SK-N-SH treated with all-trans-retinoic acid at 6 μM for 48 hours (cell line): Measurements from ENCODE around the gene FSHB.

Experiments
- ATAC-seq: fragments of 200-7000 bp; cut with Tn5 transposase; 3 replicates; pipeline ENCODE4 v1.9.1; 2020; ENCODE audit warnings: mild to moderate bottlenecking, moderate library complexity
- ARNTL ChIP-seq: fragments of 450-650 bp; formaldehyde crosslinking; IDR thresholded peaks from 2 replicates; pipeline ENCODE4 v1.5.0; 2020; ENCODE audit warnings: low read depth, mild to moderate bottlenecking, moderate library complexity, borderline replicate concordance
- BACH2 ChIP-seq: fragments of 250-450 bp; sonication (Bioruptor Pico); IDR thresholded peaks from 2 replicates; pipeline ENCODE4 v1.9.0; 2021; ENCODE audit warnings: mild to moderate bottlenecking, borderline replicate concordance
- CSDC2 ChIP-seq: fragments of 250-450 bp; sonication (Bioruptor Pico); IDR thresholded peaks from 2 replicates; pipeline ENCODE4 v1.5.0; 2020; ENCODE audit warnings: mild to moderate bottlenecking, moderate library complexity
- ESRRG ChIP-seq: fragments of 250-450 bp; sonication (Bioruptor Pico); IDR thresholded peaks from 2 replicates; pipeline ENCODE4 v1.6.1; 2021; ENCODE audit warnings: mild to moderate bottlenecking
- ISL1 ChIP-seq: fragments of 250-450 bp; sonication (Bioruptor Pico); IDR thresholded peaks from 2 replicates; pipeline ENCODE4 v2.1.2; 2022; ENCODE audit warnings: mild to moderate bottlenecking, moderate library complexity
- OSR1 ChIP-seq: fragments of 250-450 bp; sonication (Bioruptor Pico); IDR thresholded peaks from 2 replicates; pipeline ENCODE4 v1.8.0; 2022; ENCODE audit warnings: moderate library complexity, mild to moderate bottlenecking, inconsistent platforms
- PPARA ChIP-seq: fragments of 250-450 bp; sonication (Bioruptor Pico); IDR thresholded peaks from 2 replicates; pipeline ENCODE4 v1.5.0; 2020; ENCODE audit warnings: mild to moderate bottlenecking, borderline replicate concordance
- RARB ChIP-seq: fragments of 250-450 bp; sonication (Bioruptor Pico); IDR thresholded peaks from 2 replicates; pipeline ENCODE4 v1.8.0; 2021; ENCODE audit warnings: mild to moderate bottlenecking, moderate library complexity
- SNAI2 ChIP-seq: fragments of 250-450 bp; sonication (Bioruptor Pico); IDR thresholded peaks from 2 replicates; pipeline ENCODE4 v1.5.0; 2020; ENCODE audit warnings: mild to moderate bottlenecking, moderate library complexity
- TCF4 ChIP-seq: fragments of 250-450 bp; sonication (Bioruptor Pico); IDR thresholded peaks from 2 replicates; pipeline ENCODE4 v1.8.0; 2021; ENCODE audit warnings: mild to moderate bottlenecking, moderate library complexity, borderline replicate concordance
- TOX ChIP-seq: fragments of 250-450 bp; sonication (Bioruptor Pico); IDR thresholded peaks from 2 replicates; pipeline ENCODE4 v1.8.0; 2021; ENCODE audit warnings: mild to moderate bottlenecking, moderate library complexity, borderline replicate concordance
- ZC3H10 ChIP-seq: fragments of 250-450 bp; sonication (Bioruptor Pico); IDR thresholded peaks from 2 replicates; pipeline ENCODE4 v1.5.1; 2021; ENCODE audit warnings: mild to moderate bottlenecking, moderate library complexity
- ZFP3 ChIP-seq: fragments of 250-450 bp; sonication (Bioruptor Pico); IDR thresholded peaks from 2 replicates; pipeline ENCODE4 v1.5.0; 2020; ENCODE audit warnings: mild to moderate bottlenecking, moderate library complexity
- ZNF565 ChIP-seq: fragments of 450-650 bp; formaldehyde crosslinking; conservative IDR thresholded peaks from 2 replicates; pipeline ENCODE4 v1.5.0; 2020; ENCODE audit warnings: low read depth, mild to moderate bottlenecking, moderate library complexity
- ZNF70 ChIP-seq: fragments of 450-650 bp; formaldehyde crosslinking; IDR thresholded peaks from 2 replicates; pipeline ENCODE4 v1.5.0; 2020; ENCODE audit warnings: mild to moderate bottlenecking, moderate library complexity
- TF ChIP-seq, protein P1 (sequence below): fragments of 250-450 bp; sonication (Bioruptor Pico); IDR thresholded peaks from 2 replicates; pipeline ENCODE4 v1.8.0; 2021; ENCODE audit warnings: low read depth, mild to moderate bottlenecking, moderate library complexity, borderline replicate concordance
- TF ChIP-seq, protein P2 (sequence below): fragments of 250-450 bp; sonication (Bioruptor Pico); IDR thresholded peaks from 2 replicates; pipeline ENCODE4 v1.5.1; 2021; ENCODE audit warnings: mild to moderate bottlenecking, moderate library complexity
- TF ChIP-seq, protein P3 (sequence below): fragments of 250-450 bp; sonication (Bioruptor Pico); IDR thresholded peaks from 2 replicates; pipeline ENCODE4 v1.5.0; 2020; ENCODE audit warnings: mild to moderate bottlenecking, moderate library complexity
- TF ChIP-seq, protein P4 (sequence below): fragments of 250-450 bp; sonication (Bioruptor Pico); IDR thresholded peaks from 2 replicates; pipeline ENCODE4 v1.5.1; 2020; ENCODE audit warnings: low read depth, mild to moderate bottlenecking, moderate library complexity
- TF ChIP-seq, protein P5 (sequence below): fragments of 250-450 bp; sonication (Bioruptor Pico); IDR thresholded peaks from 2 replicates; pipeline ENCODE4 v1.8.0; 2020; ENCODE audit warnings: mild to moderate bottlenecking, moderate library complexity, borderline replicate concordance

Gene FSHB

DNA sequence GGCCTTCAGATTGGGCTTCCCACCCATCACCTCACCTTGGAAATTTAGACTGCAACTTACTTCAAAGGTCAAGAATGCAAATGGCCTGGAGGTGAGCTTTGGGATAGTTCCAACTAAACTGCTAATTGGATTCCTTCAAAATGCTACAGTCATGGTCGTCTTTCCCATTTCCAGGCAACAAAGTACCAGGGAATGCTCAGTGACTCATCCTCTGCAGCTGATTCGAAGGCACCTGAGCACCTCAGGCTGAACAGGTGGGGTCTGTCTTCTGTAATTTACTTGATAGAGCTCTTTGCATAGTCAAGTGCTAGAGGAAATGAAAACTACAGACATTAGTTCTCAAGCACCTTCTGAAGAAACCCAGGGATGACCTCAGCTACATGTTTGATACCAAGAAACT is 20.5 kb upstream of the FSHB start:
- ATAC-seq = no peak
- TF ChIP-seq TOX = no peak
- TF ChIP-seq OSR1 = no peak

DNA sequence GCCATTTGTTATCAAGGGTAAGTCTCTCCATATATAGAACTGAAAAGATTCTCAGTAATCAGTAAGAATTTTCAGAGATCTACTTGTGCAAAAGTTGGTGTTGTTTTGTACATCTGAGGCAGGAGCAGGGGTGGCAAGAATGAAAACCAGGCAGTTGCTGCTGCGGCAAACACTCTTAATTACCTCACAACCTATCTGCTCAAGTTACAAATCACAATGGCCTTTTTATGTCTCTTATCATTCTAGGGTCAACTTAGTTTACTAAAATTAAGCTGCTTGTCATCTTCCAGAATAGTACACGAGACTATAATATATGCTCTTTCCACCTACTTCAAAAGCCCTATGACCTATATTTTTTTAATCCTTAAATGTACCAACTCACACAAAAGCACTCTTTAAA is 14.3 kb upstream of the FSHB start:
- ATAC-seq = no peak
- TF ChIP-seq ARNTL = no peak
- TF ChIP-seq, protein P1, sequence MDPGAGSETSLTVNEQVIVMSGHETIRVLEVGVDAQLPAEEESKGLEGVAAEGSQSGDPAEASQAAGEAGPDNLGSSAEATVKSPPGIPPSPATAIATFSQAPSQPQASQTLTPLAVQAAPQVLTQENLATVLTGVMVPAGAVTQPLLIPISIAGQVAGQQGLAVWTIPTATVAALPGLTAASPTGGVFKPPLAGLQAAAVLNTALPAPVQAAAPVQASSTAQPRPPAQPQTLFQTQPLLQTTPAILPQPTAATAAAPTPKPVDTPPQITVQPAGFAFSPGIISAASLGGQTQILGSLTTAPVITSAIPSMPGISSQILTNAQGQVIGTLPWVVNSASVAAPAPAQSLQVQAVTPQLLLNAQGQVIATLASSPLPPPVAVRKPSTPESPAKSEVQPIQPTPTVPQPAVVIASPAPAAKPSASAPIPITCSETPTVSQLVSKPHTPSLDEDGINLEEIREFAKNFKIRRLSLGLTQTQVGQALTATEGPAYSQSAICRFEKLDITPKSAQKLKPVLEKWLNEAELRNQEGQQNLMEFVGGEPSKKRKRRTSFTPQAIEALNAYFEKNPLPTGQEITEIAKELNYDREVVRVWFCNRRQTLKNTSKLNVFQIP (CRISPR knock-in tag) = no peak
- no peak for TF ChIP-seq RARB (CRISPR knock-in tag)
- TF ChIP-seq, protein P2, sequence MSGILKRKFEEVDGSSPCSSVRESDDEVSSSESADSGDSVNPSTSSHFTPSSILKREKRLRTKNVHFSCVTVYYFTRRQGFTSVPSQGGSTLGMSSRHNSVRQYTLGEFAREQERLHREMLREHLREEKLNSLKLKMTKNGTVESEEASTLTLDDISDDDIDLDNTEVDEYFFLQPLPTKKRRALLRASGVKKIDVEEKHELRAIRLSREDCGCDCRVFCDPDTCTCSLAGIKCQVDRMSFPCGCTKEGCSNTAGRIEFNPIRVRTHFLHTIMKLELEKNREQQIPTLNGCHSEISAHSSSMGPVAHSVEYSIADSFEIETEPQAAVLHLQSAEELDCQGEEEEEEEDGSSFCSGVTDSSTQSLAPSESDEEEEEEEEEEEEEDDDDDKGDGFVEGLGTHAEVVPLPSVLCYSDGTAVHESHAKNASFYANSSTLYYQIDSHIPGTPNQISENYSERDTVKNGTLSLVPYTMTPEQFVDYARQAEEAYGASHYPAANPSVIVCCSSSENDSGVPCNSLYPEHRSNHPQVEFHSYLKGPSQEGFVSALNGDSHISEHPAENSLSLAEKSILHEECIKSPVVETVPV (CRISPR knock-in tag) = no peak
- TF ChIP-seq, protein P3, sequence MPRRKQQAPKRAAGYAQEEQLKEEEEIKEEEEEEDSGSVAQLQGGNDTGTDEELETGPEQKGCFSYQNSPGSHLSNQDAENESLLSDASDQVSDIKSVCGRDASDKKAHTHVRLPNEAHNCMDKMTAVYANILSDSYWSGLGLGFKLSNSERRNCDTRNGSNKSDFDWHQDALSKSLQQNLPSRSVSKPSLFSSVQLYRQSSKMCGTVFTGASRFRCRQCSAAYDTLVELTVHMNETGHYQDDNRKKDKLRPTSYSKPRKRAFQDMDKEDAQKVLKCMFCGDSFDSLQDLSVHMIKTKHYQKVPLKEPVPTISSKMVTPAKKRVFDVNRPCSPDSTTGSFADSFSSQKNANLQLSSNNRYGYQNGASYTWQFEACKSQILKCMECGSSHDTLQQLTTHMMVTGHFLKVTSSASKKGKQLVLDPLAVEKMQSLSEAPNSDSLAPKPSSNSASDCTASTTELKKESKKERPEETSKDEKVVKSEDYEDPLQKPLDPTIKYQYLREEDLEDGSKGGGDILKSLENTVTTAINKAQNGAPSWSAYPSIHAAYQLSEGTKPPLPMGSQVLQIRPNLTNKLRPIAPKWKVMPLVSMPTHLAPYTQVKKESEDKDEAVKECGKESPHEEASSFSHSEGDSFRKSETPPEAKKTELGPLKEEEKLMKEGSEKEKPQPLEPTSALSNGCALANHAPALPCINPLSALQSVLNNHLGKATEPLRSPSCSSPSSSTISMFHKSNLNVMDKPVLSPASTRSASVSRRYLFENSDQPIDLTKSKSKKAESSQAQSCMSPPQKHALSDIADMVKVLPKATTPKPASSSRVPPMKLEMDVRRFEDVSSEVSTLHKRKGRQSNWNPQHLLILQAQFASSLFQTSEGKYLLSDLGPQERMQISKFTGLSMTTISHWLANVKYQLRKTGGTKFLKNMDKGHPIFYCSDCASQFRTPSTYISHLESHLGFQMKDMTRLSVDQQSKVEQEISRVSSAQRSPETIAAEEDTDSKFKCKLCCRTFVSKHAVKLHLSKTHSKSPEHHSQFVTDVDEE (CRISPR knock-in tag) = no peak
- no peak for TF ChIP-seq TOX
- no peak for TF ChIP-seq TCF4 (CRISPR knock-in tag)
- no peak for TF ChIP-seq CSDC2
- TF ChIP-seq ZNF565 (CRISPR knock-in tag) = no peak
- no peak for TF ChIP-seq ZC3H10 (CRISPR knock-in tag)
- no peak for TF ChIP-seq OSR1
- TF ChIP-seq BACH2 = no peak
- TF ChIP-seq, protein P4, sequence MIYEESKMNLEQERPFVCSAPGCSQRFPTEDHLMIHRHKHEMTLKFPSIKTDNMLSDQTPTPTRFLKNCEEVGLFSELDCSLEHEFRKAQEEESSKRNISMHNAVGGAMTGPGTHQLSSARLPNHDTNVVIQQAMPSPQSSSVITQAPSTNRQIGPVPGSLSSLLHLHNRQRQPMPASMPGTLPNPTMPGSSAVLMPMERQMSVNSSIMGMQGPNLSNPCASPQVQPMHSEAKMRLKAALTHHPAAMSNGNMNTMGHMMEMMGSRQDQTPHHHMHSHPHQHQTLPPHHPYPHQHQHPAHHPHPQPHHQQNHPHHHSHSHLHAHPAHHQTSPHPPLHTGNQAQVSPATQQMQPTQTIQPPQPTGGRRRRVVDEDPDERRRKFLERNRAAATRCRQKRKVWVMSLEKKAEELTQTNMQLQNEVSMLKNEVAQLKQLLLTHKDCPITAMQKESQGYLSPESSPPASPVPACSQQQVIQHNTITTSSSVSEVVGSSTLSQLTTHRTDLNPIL (CRISPR knock-in tag) = no peak
- TF ChIP-seq ZFP3 = no peak

DNA sequence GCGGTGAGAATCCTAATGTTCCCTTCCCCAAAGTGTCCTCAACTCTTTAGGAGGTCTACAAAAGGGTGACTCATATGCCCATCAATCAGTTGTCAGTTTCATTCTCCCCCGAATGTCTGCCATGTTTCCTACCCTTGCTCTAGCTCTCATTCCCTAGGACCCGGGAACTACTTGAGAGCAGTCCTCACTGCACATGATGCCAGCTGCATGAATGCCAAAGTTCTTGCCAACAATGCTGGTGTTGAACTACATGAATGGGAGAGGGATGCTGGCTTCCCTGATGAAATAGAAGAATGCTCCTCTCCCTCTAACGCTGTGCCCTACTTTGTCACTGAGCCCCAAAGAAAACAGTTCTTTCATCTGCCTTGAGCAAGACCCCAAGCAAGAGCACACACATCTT is 12.5 kb upstream of the FSHB start:
- TF ChIP-seq, protein P4 (CRISPR knock-in tag) = no peak
- no peak for TF ChIP-seq ISL1 (CRISPR knock-in tag)
- TF ChIP-seq ESRRG (CRISPR knock-in tag) = no peak
- no peak for TF ChIP-seq OSR1
- TF ChIP-seq SNAI2 (CRISPR knock-in tag) = no peak
- TF ChIP-seq, protein P2 (CRISPR knock-in tag) = no peak
- TF ChIP-seq ARNTL = no peak
- no peak for TF ChIP-seq BACH2
- TF ChIP-seq, protein P3 (CRISPR knock-in tag) = no peak
- TF ChIP-seq, protein P5, sequence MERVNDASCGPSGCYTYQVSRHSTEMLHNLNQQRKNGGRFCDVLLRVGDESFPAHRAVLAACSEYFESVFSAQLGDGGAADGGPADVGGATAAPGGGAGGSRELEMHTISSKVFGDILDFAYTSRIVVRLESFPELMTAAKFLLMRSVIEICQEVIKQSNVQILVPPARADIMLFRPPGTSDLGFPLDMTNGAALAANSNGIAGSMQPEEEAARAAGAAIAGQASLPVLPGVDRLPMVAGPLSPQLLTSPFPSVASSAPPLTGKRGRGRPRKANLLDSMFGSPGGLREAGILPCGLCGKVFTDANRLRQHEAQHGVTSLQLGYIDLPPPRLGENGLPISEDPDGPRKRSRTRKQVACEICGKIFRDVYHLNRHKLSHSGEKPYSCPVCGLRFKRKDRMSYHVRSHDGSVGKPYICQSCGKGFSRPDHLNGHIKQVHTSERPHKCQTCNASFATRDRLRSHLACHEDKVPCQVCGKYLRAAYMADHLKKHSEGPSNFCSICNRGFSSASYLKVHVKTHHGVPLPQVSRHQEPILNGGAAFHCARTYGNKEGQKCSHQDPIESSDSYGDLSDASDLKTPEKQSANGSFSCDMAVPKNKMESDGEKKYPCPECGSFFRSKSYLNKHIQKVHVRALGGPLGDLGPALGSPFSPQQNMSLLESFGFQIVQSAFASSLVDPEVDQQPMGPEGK (CRISPR knock-in tag) = no peak
- no peak for TF ChIP-seq ZNF70 (CRISPR knock-in tag)
- TF ChIP-seq ZNF565 (CRISPR knock-in tag) = no peak
- TF ChIP-seq PPARA (CRISPR knock-in tag) = no peak
- no peak for ATAC-seq
